HG02840 (cell line): ENCODE results near the gene ZDHHC7.

Source experiments
- ATAC-seq: cut with Tn5 transposase; IDR thresholded peaks from one replicate; pipeline ENCODE4 v1.9.1; 2021; ENCODE audit warnings: mild to moderate bottlenecking, moderate library complexity, moderate number of reproducible peaks; ENCODE audit not compliant: unreplicated experiment, low FRiP score

ZDHHC7 gene

GRCh38 chr16:84999857-85000480 is 11.4 kb downstream of the ZDHHC7 start:
- ATAC-seq, result no peak

- no peak for ATAC-seq
Measured at GRCh38 chr16:84999200-84999599, 12.1 kb downstream of the ZDHHC7 start.

DNA sequence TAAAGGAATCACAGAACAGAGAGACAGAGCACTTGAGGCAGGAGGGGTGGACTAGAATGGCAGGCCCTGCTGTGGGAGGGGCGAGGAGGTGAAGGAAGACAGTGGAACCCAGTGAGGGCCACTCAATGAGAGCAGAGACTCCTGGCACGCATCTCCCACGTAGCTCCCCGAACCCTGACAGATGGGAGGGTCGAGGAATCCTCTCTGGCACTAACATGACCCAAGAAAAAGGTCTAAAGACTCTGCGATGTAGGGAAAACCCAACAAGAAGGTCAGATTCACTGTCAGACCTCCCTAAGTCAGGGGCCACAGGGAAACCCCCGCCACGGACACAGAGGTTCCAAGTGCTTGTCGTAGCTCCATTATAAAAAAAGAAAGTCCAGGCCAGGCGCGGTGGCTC is 15.0 kb downstream of the ZDHHC7 start:
- ATAC-seq, result no peak

- no peak for ATAC-seq
Measured at GRCh38 chr16:84995663-84996062, 15.7 kb downstream of the ZDHHC7 start.

DNA sequence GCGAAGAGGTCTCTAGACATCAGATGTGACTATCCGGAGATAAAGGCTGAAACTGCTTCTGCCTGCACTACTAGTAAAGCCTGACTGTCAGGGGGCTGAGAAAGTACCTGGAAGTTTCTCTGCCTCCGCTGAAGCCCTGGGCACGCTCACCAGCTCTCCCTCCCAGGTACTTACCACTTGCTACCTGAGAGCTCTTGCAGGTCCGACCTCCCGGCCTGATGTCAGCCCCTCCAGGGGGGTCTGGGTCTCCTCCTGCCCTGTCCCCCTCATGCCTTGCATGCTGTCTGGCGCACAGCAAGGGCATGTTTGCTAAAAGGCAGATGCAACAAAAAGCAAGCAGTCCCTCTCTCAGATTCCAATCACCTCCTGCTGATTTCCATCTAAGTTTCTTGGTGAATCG is 17.4 kb downstream of the ZDHHC7 start:
- ATAC-seq, result no peak

DNA sequence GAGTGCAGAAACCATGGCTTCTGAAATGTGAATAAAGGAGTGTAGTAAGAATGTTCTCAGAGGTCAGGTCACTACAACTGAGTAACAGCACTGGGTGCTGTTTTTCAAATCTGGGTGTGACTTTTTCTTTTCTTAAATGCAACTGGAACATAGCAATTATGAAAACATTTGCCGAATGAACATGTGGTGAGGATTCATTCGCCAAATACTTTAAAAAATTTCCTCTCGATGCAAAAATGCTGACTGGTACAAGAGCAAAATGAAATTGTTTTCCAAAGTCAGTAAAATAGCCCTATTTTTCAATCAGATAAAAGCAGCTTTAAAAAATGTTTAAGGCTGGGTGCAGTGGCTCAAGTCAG is 18.6 kb downstream of the ZDHHC7 start:
- no peak for ATAC-seq

DNA sequence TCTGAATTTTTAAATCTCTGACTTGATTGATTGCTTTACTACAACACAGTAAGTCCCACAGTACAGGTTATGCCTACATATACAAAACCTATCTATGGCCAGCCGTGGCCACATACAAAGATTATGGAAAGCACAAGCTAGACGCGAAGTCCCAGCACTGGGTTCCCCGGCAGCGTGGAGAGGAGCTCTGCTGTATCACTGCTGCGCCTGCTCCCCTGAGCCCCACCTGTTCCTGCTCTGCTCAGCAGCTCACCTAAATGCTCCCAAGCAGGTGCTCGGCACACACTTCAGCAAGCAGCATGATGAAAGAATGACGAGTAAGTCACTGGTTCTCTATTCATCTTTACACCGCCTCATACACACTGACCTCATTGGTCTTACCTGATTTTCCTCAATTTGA is 20.6 kb downstream of the ZDHHC7 start:
- no peak for ATAC-seq

GRCh38 chr16:84989749-84990620 is 21.4 kb downstream of the ZDHHC7 start:
- no peak for ATAC-seq

GRCh38 chr16:84988328-84989080 is 22.8 kb downstream of the ZDHHC7 start:
- ATAC-seq, result no peak

DNA sequence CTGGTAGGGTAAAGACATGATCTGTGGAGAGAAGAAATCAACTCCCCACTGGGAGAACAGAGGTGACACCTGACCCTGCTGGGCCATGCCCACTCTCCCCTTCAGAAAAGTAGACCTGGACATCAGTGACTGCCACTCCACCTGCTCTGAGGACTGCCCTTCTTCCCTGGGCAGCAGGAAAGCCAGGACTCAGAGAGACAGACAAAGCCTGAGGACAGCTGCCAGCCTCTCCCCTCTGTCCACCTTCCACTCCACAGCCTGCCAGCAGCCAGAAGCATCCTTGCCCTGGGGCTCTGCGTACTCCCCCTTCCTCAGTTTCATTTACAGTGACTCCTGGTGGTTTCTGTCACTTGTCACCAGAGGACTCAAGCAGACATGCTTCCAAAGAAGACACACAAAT is 24.5 kb downstream of the ZDHHC7 start:
- no peak for ATAC-seq

GRCh38 chr16:84986102-84986501 is 25.2 kb downstream of the ZDHHC7 start:
- no peak for ATAC-seq

DNA sequence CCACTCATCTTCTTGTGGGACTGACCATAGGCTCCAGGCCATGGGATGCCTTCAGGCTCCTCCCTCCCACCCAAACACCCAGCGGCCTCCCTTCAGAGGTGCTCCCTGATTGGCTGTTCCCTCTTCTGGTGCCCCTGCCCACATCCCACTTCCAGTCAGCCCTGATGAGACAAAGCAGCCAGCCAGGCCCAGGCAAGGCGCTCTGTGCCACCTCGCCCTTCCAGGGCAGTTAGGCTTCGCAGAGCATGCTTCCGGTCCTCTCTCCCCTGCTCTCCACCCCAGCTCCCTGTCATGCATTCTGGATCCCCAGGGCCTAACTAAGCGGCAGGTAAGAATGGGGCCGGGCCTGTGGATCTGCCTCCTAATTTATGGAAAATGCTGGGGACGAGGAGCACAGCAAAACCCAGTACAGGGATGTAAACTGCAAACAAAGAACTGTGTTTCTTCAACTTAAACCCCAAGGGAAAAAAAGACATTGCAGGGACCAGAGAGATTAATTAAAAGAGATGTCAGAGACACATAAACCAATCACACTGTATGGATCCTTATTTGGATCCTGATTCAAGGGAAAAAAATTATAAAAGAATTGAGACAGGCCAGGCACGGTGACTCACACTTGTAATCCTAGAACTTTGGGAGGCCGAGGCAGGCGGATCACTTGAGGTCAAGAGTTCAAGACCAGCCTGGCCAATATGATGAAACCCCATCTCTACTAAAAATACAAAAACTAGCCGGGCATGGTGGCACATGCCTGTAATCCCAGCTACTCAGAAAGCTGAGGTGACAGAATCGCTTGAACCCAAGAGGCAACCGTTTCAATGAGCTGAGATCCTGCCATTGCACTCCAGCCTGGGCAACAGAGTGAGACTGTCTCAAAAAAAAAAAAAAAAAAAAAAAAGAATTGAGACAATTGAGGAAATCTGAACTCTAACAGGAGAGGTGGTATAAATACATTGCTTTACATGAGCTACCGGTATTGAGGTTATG is 26.0 kb downstream of the ZDHHC7 start:
- no peak for ATAC-seq

- ATAC-seq, result no peak
Measured at GRCh38 chr16:84982434-84982833, 28.9 kb downstream of the ZDHHC7 start.

GRCh38 chr16:84979516-84979915 is 31.8 kb downstream of the ZDHHC7 start:
- no peak for ATAC-seq

- no peak for ATAC-seq
Measured at GRCh38 chr16:84976644-84977400, 34.5 kb downstream of the ZDHHC7 start.

DNA sequence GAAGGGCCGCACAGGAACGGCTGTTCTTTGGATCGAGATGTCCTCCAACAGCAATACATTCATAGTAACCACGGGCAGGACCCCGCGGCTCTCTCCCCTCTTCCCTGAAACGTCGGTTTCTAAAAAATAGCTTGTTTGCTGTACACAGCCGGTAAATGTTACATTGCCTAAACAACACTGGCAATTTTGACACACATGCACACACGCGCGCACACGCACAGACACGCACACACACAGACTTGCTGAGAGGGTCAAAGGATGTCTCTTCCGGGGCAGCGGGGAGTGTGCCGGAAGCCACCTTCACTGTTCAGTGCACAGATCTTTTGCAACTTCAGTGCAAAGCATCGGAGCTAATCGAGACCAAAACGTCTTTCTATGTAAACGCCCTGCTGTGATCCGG is 35.8 kb downstream of the ZDHHC7 start:
- ATAC-seq, result no peak

GRCh38 chr16:84975066-84975465 is 36.3 kb downstream of the ZDHHC7 start:
- no peak for ATAC-seq

GRCh38 chr16:84973776-84974523 is 37.4 kb downstream of the ZDHHC7 start:
- no peak for ATAC-seq

DNA sequence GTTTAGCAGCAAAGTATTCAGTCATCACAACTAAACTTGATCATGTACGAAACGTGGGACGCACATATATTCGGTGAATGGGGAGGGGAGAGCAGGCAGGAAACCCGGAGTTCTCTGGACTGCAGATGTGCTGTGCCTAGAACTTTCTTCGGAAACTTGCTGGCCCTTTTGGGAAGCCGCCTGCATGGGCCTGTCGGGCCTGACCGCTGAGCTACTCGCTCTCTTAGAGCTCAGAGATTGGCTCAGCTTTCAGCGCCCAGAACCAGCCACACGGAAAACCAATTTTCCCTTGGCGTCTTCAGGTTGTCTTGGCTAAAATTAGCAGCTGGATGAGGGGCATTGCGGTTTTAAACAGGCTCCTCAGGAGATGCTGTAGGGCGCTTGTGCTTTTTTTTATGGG is 38.1 kb downstream of the ZDHHC7 start:
- no peak for ATAC-seq
